Mucosa of stomach (tissue), 1 donor: ENCODE results near the gene E2F1.

Source experiments
- H3K27me3 ChIP-seq: one replicate; pipeline ENCODE4 v1.7.0; 2013; ENCODE audit warnings: mild to moderate bottlenecking, low read length; ENCODE audit not compliant: control insufficient read depth, insufficient read depth
- H3K36me3 ChIP-seq: one replicate; pipeline ENCODE4 v1.7.0; 2013; ENCODE audit warnings: low read length; ENCODE audit not compliant: control insufficient read depth, insufficient read depth
- H3K4me1 ChIP-seq: one replicate; pipeline ENCODE4 v1.7.0; 2013; ENCODE audit warnings: mild to moderate bottlenecking, low read length; ENCODE audit not compliant: control insufficient read depth, insufficient read depth
- H3K4me3 ChIP-seq: one replicate; pipeline ENCODE4 v1.7.0; 2013; ENCODE audit warnings: low read length
- H3K9ac ChIP-seq: one replicate; pipeline ENCODE4 v1.7.0; 2013; ENCODE audit warnings: mild to moderate bottlenecking, low read length, moderate library complexity
- H3K9me3 ChIP-seq: one replicate; pipeline ENCODE4 v1.7.0; 2013; ENCODE audit warnings: mild to moderate bottlenecking, low read length, moderate library complexity; ENCODE audit not compliant: control insufficient read depth
- donor health status: Pancreatic carcinoma.

The E2F1 gene

DNA sequence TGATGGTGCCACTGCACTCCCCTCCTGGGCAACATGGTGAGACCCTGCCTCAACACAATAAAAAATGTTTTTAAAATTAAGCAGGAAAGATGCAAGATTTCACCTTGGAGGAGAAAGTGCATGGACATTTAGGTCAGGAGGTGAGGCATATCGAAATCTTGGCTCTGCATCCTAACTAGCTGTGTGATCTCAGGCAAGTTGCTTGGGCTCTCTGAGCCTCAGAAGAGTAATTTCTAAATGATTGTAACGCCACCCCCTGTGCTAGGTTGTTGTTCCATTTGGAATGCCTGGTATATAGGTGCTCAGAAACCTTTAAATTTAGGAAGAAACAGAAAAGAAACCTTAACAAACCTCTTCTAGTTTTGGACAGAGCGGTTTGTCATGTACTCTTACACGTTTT is 60.0 kb downstream of the E2F1 start:
- H3K9me3 ChIP-seq, result no peaks in the 10 kb centered on the region
- H3K27me3 ChIP-seq, result no peaks in the 10 kb centered on the region
- H3K36me3 ChIP-seq, result peaks cover 3% of the 10 kb centered on the region
- H3K4me1 ChIP-seq, result no peaks in the 10 kb centered on the region
- H3K9ac ChIP-seq, result no peak overlapping the region
- no peak overlapping the region for H3K4me3 ChIP-seq
